AG04449 (cell line): ENCODE measurements around the gene UIMC1.

Experiments used
- CTCF ChIA-PET: fragments of 350-600 bp; formaldehyde crosslinking; extraction: SDS; loops from one replicate; lab custom pipeline; 2021; ENCODE audit warnings: antibody characterized with exemption; lab: Yijun Ruan, JAX
- POLR2A ChIA-PET: fragments of 400-600, 350-600 bp; formaldehyde crosslinking; extraction: SDS; loops from one replicate; lab custom pipeline; 2020; ENCODE audit warnings: antibody characterized with exemption, inconsistent platforms; lab: Yijun Ruan, JAX
- DNase-seq: peaks from one replicate; pipeline ENCODE4 v3.0.0-alpha.2; 2010; ENCODE audit warnings: low read depth, low spot score
- H3K4me3 ChIP-seq: 2 replicates; pipeline ENCODE4 v1.5.1; 2011; ENCODE audit warnings: low read depth, mild to moderate bottlenecking, control low read depth, low read length
- TF ChIP-seq, protein P1 (sequence below): IDR thresholded peaks from one replicate; pipeline ENCODE4 v1.5.1; 2011; ENCODE audit warnings: mild to moderate bottlenecking, moderate library complexity, low read length, control low read depth, inconsistent platforms; ENCODE audit not compliant: insufficient read depth; ENCODE audit errors: missing control alignments

Gene UIMC1

DNA sequence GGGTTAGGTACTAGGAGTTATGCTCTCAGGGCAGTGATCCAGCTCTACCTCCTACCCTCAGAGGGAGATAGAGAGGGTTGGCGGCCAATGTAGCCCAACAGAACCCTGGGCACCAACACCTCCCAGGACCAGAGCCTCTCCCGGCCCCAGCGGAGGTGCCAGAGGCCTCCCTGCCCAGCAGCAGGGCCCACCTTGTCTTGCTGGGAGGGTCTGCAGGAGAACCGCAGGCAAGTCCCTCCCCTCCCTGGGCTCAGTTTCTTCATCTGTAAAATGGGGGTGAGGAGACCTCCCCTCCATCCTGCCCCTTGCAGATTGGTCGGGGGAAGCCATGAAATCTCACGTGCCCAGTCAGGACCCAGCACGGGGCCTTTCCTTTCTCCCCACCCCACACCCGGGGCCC, 141.8 kb downstream of the UIMC1 start:
- DNase-seq, result no peak
- CTCF ChIA-PET, result no interaction called here
- POLR2A ChIA-PET, result no interaction called here
- no peak overlapping the region for H3K4me3 ChIP-seq
- TF ChIP-seq, protein P1, sequence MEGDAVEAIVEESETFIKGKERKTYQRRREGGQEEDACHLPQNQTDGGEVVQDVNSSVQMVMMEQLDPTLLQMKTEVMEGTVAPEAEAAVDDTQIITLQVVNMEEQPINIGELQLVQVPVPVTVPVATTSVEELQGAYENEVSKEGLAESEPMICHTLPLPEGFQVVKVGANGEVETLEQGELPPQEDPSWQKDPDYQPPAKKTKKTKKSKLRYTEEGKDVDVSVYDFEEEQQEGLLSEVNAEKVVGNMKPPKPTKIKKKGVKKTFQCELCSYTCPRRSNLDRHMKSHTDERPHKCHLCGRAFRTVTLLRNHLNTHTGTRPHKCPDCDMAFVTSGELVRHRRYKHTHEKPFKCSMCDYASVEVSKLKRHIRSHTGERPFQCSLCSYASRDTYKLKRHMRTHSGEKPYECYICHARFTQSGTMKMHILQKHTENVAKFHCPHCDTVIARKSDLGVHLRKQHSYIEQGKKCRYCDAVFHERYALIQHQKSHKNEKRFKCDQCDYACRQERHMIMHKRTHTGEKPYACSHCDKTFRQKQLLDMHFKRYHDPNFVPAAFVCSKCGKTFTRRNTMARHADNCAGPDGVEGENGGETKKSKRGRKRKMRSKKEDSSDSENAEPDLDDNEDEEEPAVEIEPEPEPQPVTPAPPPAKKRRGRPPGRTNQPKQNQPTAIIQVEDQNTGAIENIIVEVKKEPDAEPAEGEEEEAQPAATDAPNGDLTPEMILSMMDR, result no peak

- ChIA-PET POLR2A (no interaction called here), CTCF (interaction anchor here (1.0 kb wide), 1 partner anchor 9 kb away, joined by 3 read pairs; no protein-coding TSS in a partner anchor)
- TF ChIP-seq, protein P1, result no peak
- DNase-seq, result no peak
- H3K4me3 ChIP-seq, result no peak overlapping the region
These were observed 142.8 kb downstream of the UIMC1 start for GRCh38 chr5:176863765-176864098.

GRCh38 chr5:176863041-176863764, 143.4 kb downstream of the UIMC1 start:
- no peak for DNase-seq
- no peak overlapping the region for H3K4me3 ChIP-seq
- TF ChIP-seq, protein P1, result no peak
- CTCF ChIA-PET, result interaction anchor here (1.0 kb wide), 1 partner anchor 9 kb away, joined by 3 read pairs; no protein-coding TSS in a partner anchor
- POLR2A ChIA-PET, result no interaction called here

DNA sequence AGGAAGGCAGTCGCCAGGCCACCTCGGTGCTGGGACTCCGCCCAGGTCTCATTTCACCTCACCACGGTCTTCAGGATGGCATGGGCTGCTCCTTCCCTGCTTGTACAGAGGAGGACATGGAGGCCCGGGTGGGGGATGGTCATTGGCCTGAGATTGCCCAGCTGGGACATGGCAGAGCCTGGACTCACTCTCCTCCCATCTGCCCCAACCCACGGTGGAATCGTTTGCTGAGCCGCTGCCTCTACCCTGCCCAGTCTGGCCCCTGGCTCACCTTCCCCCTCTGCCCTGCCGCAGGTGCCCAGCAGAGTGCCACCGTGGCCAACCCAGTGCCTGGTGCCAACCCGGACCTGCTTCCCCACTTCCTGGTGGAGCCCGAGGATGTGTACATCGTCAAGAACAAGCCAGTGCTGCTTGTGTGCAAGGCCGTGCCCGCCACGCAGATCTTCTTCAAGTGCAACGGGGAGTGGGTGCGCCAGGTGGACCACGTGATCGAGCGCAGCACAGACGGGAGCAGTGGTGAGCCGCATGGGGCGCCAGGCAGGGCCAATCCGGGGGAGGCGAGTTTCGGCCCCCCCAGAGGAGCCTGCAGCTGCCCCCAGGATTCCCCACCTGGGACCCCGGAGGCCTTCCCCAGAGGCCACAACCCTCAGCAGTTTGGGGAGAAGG, 144.1 kb downstream of the UIMC1 start:
- ChIA-PET POLR2A (no interaction called here), CTCF (no interaction called here)
- DNase-seq, result no peak

DNA sequence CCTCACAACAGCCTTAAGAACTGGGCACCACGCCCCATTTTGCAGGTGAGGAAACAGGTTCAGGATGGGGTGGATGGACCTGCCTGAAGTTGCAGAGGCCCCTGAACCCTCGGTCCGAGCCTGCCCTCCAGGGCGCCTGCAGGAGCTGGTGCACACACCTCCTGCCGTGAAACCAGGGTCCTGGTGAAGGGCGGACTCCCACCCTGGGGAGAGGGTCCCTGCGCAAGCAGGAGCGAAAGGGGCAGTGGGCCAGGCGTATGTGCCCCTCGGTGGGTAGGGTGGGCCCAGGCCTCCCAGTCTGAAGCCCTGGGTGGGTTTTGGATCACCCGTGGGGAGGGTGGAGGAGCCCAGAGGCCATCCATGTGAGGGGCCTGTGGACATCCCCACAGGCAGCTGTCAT, 145.3 kb downstream of the UIMC1 start:
- no peak for DNase-seq
- no peak overlapping the region for H3K4me3 ChIP-seq
- ChIA-PET CTCF (no interaction called here), POLR2A (no interaction called here)
- TF ChIP-seq, protein P1, result no peak

More for the DNA sequence above, 144.1 kb downstream of the UIMC1 start:
- H3K4me3 ChIP-seq, result no peak overlapping the region
- TF ChIP-seq, protein P1, result no peak

DNA sequence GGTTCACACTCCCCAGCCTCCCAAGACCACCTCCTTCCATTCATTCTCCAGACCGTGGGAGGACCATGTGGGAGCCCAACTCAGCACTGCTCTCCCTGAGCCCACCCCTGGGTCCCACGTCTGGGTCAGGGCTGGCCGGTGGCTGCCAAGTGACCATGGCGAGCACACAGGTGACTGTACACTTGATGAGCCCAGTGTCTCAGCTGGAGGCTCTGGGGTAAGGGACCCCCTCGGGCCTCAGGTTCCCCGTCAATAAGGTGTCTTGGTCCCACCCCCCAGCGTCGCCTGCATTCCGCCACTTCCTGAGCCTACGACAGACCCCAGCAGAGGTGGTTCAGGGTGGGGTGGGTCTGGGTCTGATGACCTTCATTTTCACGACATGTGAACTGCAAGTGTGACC, 146.2 kb downstream of the UIMC1 start:
- ChIA-PET CTCF (no interaction called here), POLR2A (no interaction called here)
- H3K4me3 ChIP-seq, result no peak overlapping the region
- no peak for DNase-seq
- TF ChIP-seq, protein P1, result no peak
